CD4-positive, alpha-beta T cell treated with Interleukin-15 for 1 hour (primary cell): ENCODE results near the gene GOLGA8J.
"Not testable (repeated sequence)": the region's sequence is repeated elsewhere in the genome, so short reads cannot be mapped to it uniquely, and the experiment has no call there.

ENCODE experiments used
- DNase-seq: peaks from one replicate; pipeline ENCODE4 v3.0.0-alpha.2; 2020

The GOLGA8J gene

GRCh38 chr15:30080816-30081215 is 1.9 kb upstream of the GOLGA8J start:
- not testable (repeated sequence) for DNase-seq

DNA sequence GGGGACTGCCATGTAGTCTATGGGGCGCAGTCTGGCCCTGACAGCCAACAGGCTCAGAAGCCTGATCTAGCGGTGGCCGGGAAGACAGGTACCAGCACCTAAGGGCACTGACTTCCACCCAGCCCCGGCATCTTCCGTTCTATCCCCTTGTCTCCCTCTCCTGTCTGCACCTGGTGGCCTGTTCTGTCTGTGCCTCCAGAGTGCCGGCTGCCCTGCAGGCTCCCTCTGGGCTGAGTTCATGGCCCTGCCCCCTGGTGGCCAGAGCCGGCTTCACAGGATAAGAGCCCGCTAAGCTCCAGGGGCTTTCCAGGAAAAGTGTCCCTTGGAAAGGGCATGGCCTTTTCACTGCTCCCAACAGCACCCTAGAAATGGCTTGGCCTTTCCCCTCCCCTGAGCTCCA is 15.1 kb downstream of the GOLGA8J start:
- DNase-seq: not testable (repeated sequence)

GRCh38 chr15:30102890-30103289 is 20.1 kb downstream of the GOLGA8J start:
- DNase-seq: not testable (repeated sequence)

DNA sequence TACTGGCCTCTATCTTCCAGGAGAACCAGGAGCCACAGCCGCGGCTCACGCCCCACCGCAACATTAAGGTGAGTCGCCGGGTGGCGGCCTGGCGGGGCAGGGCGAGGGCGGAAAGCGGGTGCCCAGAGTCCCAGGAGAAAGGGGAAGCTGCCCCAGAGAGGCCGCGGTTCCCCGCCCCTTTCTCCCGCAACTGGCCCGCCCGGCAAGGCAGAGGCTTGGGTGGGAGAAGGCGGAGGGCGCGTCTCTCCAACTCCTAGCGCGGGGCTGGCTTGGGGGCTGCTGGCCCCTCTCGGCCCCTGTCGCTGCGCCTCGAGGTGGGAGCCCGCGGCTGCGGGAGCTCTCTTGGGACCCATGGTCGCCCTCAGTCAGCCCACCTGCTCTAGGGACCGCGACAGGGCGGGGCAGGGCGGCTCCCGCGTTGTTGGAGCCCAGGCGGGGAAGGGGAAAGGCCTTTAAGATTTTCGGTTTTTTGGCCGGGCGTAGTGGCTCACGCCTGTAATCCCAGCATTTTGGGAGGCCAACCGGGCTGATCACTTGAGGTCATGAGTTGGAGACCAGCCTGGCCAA is 21.3 kb downstream of the GOLGA8J start:
- not testable (repeated sequence) for DNase-seq

GRCh38 chr15:30110591-30110990 is 27.8 kb downstream of the GOLGA8J start:
- not testable (repeated sequence) for DNase-seq

- DNase-seq: not testable (repeated sequence)
These were observed 47.3 kb downstream of the GOLGA8J start for GRCh38 chr15:30130066-30130465.

DNA sequence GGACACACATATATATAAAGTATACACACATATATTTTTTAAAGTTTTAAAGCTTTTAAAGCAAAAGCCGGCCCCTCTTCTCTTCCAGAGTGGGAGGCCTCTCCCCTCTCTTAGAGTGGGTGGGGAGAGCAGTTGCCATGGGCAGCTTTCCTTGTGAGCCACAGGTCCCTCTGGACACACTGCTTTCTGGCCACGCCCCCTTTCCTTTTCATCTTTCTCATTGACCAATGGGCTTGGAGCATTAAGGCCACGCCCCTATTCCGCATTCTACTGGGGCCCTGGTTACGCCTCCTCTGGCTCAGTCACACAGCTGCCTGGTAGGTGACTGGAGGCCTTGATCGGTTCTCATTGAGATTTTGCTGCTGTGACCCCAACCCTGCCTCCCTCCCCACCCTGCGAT is 52.0 kb downstream of the GOLGA8J start, which contains the start of gene GOLGA8T:
Gene GOLGA8T, plus strand, starts transcription at position 301 of the 400 bp plus-strand sequence. Its CDS starts 98 bp downstream, at position 399.
- not testable (repeated sequence) for DNase-seq
